Esophagus squamous epithelium (tissue), 4 donors: ENCODE results near the gene PRKAR1B.

Experiments
- CTCF ChIP-seq, 6 experiments: fragments of 450-650 bp in 4 of 6; fragments of 200-600 bp in 2 of 6; sonication (generic) in 2 of 6; IDR thresholded peaks; one replicate each; pipeline ENCODE4 v1.5.1; 2016 to 2019; ENCODE audit warnings: antibody characterized with exemption in 6 of 6, mild to moderate bottlenecking in 4 of 6, moderate library complexity in 4 of 6
- POLR2A ChIP-seq, 4 donors: fragments of 450-650 bp; IDR thresholded peaks; one replicate each; pipeline ENCODE4 v1.6.1; 2017; ENCODE audit warnings: antibody characterized with exemption in 4 of 4, mild to moderate bottlenecking in 4 of 4, moderate library complexity in 3 of 4

GRCh38 chr7:754531-755412 is 27.7 kb upstream of the PRKAR1B start:
- TF ChIP-seq POLR2A (IDR thresholded peaks at IDR 0.05) (no peak), CTCF (IDR thresholded peaks at IDR 0.05) (no peak)
